ENCODE data around the gene MYADML2.

The MYADML2 gene

GRCh38 chr17:81902023-81902652 lies 44.9 kb downstream of the MYADML2 start, which contains the start of gene NPB:
Gene NPB, plus strand, starts transcription at chr17:81902238. Its CDS starts 40 bp downstream, at chr17:81902278.
- Histone ChIP-seq H3K4me3 (peak within 1 kb of the TSS; percentile 35 to 54), H3K36me3 (peaks cover 18 to 75% (median 33%) of the 10 kb centered on the region in 3 donors), H3K9me3 (no peaks in the 10 kb centered on the region), H3K4me1 (peaks cover 0 to 22% (median 15%) of the 10 kb centered on the region in 4 donors), H3K27me3 (no peaks in the 10 kb centered on the region), H3K27ac (peak within 1 kb of the TSS; percentile 33 to 61)
- intact Hi-C loops (cut with DNase I; ENCODE audit: low total_unique reads): no loop called here
- TF ChIP-seq, protein P1, sequence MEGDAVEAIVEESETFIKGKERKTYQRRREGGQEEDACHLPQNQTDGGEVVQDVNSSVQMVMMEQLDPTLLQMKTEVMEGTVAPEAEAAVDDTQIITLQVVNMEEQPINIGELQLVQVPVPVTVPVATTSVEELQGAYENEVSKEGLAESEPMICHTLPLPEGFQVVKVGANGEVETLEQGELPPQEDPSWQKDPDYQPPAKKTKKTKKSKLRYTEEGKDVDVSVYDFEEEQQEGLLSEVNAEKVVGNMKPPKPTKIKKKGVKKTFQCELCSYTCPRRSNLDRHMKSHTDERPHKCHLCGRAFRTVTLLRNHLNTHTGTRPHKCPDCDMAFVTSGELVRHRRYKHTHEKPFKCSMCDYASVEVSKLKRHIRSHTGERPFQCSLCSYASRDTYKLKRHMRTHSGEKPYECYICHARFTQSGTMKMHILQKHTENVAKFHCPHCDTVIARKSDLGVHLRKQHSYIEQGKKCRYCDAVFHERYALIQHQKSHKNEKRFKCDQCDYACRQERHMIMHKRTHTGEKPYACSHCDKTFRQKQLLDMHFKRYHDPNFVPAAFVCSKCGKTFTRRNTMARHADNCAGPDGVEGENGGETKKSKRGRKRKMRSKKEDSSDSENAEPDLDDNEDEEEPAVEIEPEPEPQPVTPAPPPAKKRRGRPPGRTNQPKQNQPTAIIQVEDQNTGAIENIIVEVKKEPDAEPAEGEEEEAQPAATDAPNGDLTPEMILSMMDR (IDR thresholded peaks at IDR 0.05): no peak
- peak in 1 of 2 donors; percentile 72 for DNase-seq

DNA sequence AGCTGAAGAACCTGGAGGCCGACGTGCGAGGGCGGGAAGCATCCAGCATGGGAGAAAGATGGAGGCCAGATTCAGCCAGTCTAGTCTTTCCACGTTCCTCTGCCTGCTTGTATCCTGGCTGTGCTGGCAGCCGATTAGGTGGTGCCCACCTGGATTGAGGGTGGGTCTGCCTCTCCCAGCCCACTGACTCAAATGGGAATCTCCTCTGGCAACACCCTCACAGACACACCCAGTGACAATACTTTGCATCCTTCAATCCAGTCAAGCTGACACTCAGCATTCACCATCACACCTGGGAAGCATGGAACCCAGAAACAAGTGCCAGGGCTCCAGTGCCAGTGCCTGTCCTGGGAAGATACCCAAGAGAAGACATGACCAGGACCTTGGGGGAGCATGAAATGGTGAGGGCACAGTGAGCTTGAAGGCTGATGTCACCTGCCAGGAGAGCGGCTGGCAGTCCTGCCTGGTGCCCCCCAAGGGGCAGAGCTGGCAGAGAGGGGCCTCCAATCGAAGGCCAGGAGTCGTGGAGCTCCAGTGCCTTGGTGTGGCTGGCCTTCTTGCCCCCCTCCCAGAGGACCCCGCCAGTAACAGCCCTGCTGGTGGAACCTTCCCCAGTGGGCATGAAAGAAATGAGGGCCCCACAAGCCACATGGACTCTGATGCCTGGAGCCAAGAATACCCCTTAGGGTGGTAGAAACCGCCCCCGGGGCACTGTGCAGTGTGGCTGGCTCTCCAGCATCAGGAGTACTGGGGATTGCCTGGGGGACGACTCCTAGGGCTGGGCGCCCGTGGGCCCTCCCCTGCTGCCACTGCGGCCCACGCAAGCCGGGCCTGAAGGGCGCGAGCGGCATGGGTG lies 45.6 kb downstream of the MYADML2 start:
- Histone ChIP-seq H3K36me3 (peaks cover 23 to 75% (median 33%) of the 10 kb centered on the region in 3 donors), H3K27ac (peak overlapping the region in 1 of 2 donors; percentile 33), H3K4me3 (peak overlapping the region; percentile 35 to 54), H3K27me3 (no peaks in the 10 kb centered on the region), H3K4me1 (peaks cover 0 to 22% (median 15%) of the 10 kb centered on the region in 4 donors), H3K9me3 (no peaks in the 10 kb centered on the region)
- peak in 1 of 2 donors; percentile 63 for DNase-seq
- intact Hi-C loops (cut with DNase I; ENCODE audit: low total_unique reads): no loop called here
- TF ChIP-seq, protein P1 (IDR thresholded peaks at IDR 0.05): no peak

DNA sequence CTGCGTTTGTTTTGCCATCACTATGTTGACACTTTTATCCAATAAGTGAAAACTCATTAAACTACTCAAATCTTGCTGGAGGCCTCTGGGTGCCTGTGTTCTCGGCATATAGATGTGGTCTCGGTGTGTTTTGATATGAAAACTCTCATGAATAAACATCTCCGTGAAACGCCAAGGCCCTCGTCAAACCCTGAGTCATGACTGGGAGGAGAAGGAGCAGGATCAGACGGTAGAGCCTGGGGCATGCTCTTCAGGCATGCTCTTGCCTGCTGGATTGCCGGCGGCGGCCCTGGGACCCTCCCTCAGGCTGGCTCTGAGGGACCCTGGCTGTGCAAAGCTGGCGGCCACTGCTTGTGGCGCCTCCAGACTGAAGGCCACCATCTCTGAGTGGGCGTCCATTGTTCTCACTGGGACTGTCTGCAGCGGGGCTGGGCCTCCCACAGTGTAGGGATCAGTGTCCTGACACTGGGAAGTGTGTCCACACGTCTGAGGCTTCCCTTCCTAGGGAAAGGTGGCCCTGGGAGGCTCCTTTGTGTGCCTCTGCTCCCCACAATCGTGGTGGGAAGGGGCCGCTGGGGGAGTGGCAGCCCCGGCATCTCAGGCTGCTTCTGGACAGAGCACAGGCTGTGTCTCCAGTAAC lies 46.7 kb downstream of the MYADML2 start:
- no peaks in the 10 kb centered on the region for H3K27me3 ChIP-seq
- intact Hi-C loops (cut with DNase I; ENCODE audit: low total_unique reads): no loop called here
- TF ChIP-seq, protein P1 (IDR thresholded peaks at IDR 0.05): no peak
- H3K27ac ChIP-seq: no peak overlapping the region
- no peak for DNase-seq
- H3K4me1 ChIP-seq: peaks cover 0 to 22% (median 15%) of the 10 kb centered on the region in 4 donors
- no peak overlapping the region for H3K4me3 ChIP-seq
- H3K9me3 ChIP-seq: no peaks in the 10 kb centered on the region
- H3K36me3 ChIP-seq: peaks cover 33 to 75% (median 38%) of the 10 kb centered on the region in 3 donors

- peaks cover 0 to 22% (median 15%) of the 10 kb centered on the region in 4 donors for H3K4me1 ChIP-seq
- H3K27ac ChIP-seq: no peak overlapping the region
- TF ChIP-seq, protein P1 (IDR thresholded peaks at IDR 0.05): no peak
- no peak overlapping the region for H3K4me3 ChIP-seq
- DNase-seq: no peak
- intact Hi-C loops (cut with DNase I; ENCODE audit: low total_unique reads): no loop called here
- H3K36me3 ChIP-seq: peaks cover 36 to 74% (median 40%) of the 10 kb centered on the region in 3 donors
- H3K27me3 ChIP-seq: no peaks in the 10 kb centered on the region
- no peaks in the 10 kb centered on the region for H3K9me3 ChIP-seq
These were observed 47.4 kb downstream of the MYADML2 start for GRCh38 chr17:81899514-81900166.

GRCh38 chr17:81898885-81899284 lies 48.1 kb downstream of the MYADML2 start:
- Histone ChIP-seq H3K27me3 (no peaks in the 10 kb centered on the region), H3K4me1 (peaks cover 0 to 22% (median 15%) of the 10 kb centered on the region in 4 donors), H3K4me3 (no peak overlapping the region), H3K36me3 (peaks cover 36 to 74% (median 40%) of the 10 kb centered on the region in 3 donors), H3K9me3 (no peaks in the 10 kb centered on the region), H3K27ac (no peak overlapping the region)
- TF ChIP-seq, protein P1 (IDR thresholded peaks at IDR 0.05): no peak
- no peak for DNase-seq
- intact Hi-C loops (cut with DNase I; ENCODE audit: low total_unique reads): no loop called here
